ENCODE data around the gene ROR1.
A peak's percentile ranks its signal among the peaks of the same experiment; 100 is the strongest.

Gene ROR1

GRCh38 chr1:64038965-64039364 lies 265.1 kb downstream of the ROR1 start:
- no peak for DNase-seq

GRCh38 chr1:64039390-64039926 lies 265.6 kb downstream of the ROR1 start:
- DNase-seq = no peak

DNA sequence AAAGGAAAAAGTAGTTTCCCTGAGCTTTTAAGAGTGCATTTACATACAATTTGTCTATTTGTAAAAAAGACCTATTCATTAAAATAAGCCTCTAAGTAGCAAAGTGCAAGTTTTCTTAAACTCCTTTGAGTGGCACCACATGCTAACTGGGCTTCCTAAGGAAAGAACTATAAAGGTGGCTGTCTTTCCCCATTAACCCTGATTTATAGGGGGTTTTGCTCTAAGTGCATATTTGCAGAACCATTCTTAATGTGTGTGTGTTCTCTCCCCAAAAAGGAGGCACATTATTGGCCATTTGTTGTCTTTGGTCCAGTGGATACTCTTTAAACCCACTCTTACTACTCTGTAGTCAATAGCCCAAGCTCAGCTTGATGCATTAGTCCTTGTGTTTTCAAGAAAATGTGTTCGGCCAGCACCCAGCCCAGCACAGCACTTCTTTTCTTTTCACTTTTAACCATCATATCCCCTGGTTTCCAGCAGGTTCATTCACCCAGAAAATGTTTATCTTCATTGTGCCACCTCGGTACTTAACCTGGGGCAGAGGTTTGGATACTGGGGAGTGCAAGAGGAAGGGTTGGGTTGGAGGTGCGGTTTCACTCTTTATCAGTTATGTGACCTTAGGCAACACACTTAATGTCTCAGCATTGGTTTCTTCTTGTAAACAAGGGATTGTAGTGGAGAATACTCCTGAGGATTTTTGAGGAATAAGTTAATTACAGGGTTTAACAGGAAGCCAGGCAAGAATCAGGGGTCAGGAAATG lies 267.7 kb downstream of the ROR1 start:
- DNase-seq = no peak

GRCh38 chr1:64042331-64043100 lies 268.7 kb downstream of the ROR1 start:
- DNase-seq = no peak

GRCh38 chr1:64043288-64043687 lies 269.5 kb downstream of the ROR1 start:
- DNase-seq = no peak

DNA sequence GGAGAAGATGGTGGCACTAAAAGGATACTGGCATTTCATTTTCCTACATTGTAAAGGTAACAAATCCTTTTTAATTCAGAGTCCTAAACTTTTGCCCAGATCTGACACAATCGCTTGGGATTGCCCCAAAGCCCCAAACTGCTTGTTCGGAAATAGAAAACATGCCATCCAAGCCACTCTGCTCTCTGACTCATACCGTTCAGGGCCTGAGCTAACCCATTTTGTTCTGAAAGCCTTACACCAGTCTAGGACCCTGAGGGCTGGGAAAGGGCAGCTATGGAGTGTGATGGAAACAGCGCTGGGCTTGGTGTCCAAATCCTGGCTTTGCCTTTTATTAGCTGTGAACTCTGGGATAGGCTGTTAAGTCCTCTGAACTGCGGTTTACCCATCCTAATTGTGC lies 270.2 kb downstream of the ROR1 start:
- DNase-seq = no peak

- DNase-seq = no peak
Observed at GRCh38 chr1:64046243-64046642, 272.4 kb downstream of the ROR1 start.

DNA sequence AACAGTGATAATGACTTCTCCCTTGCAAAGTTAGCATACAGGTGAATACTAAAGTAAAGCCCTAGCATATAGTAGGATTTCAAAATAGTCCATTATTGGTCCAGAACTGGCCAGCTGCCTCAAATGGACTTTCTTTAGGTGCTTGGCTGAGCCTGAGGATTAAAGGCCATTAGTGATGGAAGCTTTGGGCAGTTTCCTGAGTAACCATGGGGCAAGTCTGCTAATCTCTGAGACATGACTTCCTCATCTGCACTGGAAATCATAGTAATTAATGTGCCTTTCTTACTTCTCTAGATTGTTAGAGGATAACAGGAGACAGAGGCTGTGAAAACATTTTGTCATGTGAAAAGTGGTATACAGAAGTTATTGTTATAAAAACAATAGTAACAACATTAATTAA lies 273.1 kb downstream of the ROR1 start:
- DNase-seq = no peak

GRCh38 chr1:64047549-64047996 lies 273.8 kb downstream of the ROR1 start:
- DNase-seq = no peak

DNA sequence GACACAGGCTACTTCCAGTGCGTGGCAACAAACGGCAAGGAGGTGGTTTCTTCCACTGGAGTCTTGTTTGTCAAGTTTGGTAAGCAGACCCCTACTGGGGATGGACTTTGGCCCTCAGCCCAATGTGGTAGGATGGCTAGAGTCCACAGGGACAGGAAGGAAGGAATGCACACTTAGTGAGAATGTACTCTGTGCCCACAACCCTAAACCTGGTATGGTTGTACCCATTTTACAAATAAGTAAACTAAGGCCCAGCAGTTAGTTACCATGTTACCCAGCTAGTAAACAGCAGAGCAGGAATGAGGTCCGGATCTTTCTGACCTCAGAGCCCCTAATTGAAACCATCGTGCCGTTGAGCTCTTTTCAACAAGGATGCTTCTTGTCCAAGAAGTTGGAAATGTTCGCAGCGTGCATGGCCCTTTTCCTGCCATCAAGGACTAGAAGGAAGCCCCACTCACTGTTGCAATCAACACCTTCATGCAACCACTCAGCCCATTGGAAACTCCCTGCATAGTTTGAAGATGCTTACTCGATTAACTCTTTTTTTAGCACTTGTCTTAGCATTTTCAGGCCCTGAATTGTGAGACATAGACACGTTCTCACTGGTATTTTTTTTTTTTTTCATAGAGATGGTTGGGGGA lies 276.2 kb downstream of the ROR1 start:
- DNase-seq = no peak

GRCh38 chr1:64050601-64051000 lies 276.8 kb downstream of the ROR1 start:
- no peak for DNase-seq

- DNase-seq = peak; percentile 86
Observed at GRCh38 chr1:64051796-64052195, 278.0 kb downstream of the ROR1 start.

DNA sequence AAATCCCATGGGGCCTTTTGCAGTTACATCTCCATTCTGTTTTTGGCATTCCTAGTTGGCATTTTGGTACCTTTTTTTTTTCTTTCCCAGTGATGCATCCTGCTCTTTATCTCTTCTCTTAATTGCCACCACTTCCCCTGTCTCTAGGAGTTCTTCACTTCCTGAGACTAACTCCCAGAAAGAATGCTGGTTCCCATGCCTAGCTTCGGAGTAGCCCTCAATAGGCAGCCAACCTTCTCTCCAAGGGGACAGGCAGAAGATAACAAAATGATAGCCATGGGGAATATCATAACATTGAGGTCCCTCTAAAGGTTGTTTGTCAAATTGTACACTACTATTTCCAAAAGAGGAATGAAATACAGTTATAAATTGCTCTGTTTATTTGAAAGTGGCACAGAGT lies 279.0 kb downstream of the ROR1 start:
- DNase-seq = no peak

DNA sequence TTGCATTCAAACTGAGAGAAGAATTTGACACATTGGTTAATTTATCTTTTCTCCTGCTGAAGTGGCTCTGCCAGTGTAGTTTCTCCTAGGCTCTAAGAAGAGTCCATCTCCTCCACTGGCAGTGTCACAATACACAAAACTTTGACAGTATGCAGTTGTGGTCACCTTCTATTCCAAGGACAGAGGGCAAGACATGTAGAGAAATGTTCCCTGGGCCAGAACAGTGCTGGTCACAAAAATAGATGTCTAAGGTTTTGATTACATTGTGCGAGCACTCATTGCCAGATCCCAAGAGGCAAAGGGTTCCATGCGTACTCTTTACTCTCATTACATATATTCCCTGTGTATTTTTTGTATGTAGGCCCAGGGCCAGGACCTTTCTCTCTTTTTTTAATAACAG lies 281.5 kb downstream of the ROR1 start:
- DNase-seq = no peak

GRCh38 chr1:64059556-64059955 lies 285.7 kb downstream of the ROR1 start:
- no peak for DNase-seq

- DNase-seq = no peak
Observed at GRCh38 chr1:64060611-64061302, 286.9 kb downstream of the ROR1 start.

- no peak for DNase-seq
Observed at GRCh38 chr1:64061430-64062104, 287.8 kb downstream of the ROR1 start.

DNA sequence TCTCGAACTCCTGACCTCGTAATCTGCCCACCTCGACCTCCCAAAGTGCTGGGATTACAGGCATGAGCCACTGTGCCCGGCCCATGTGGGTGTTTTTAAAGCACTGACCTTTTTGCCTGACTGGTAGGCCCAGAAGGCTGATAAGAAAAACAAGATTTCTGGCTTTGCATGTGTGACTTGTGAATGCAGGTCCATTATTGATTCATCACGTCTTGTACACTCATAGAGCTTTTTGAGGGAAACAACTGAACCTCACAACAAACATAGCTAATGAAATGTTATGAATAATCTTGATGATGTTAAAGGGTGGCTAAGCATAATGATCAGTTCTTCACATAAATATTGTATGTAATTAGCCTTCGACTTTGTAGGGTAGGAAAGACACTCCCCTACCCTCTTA lies 288.7 kb downstream of the ROR1 start:
- no peak for DNase-seq

GRCh38 chr1:64062941-64063581 lies 289.2 kb downstream of the ROR1 start:
- no peak for DNase-seq

DNA sequence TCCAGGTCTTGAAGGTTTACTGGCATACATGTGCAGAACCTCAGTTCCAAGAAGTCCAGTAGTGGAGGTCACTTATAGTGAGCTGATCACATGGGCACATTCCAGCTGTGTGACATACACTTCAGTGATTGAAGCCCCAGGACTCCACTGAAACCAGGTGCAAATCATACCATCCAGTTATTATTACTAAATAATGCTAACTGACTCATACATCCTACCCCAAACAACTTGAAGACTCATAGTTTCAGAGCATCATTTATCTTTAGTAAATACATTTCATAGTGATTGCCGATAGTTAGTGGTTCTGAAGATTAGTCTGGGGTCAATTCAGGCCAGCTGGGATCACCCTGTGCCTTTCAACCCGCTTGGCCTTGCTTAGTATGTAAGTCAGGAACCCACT lies 291.8 kb downstream of the ROR1 start:
- DNase-seq = no peak

GRCh38 chr1:64072089-64072793 lies 298.4 kb downstream of the ROR1 start:
- no peak for DNase-seq

Measured in NCI-H1105 (cell line).